HEK293 (cell line): ENCODE results near the gene ITGA11.

Experiments used
- CTCF ChIA-PET: fragments of 350-600 bp; formaldehyde crosslinking; extraction: SDS; loops from one replicate; lab custom pipeline; 2021; ENCODE audit warnings: antibody characterized with exemption; lab: Yijun Ruan, JAX
- POLR2A ChIA-PET: fragments of 300-600 bp; formaldehyde crosslinking; extraction: SDS; loops from one replicate; lab custom pipeline; 2020; ENCODE audit warnings: antibody characterized with exemption, inconsistent platforms; lab: Yijun Ruan, JAX
- H3K27ac ChIP-seq: fragments of 200-500 bp; sonication (Bioruptor generic); 2 replicates; pipeline ENCODE4 v1.5.1; 2014; ENCODE audit warnings: low read depth, low read length, control low read depth, inconsistent platforms; ENCODE audit errors: extremely low read depth
- H3K36me3 ChIP-seq, 2 experiments: fragments of 200-500 bp in 1 of 2; sonication (Bioruptor generic) in 1 of 2; 1 replicate in 1 of 2; 2 replicates in 1 of 2; pipeline ENCODE4 v1.5.1; 2014 to 2017; ENCODE audit warnings: inconsistent platforms in 2 of 2, low read length in 2 of 2; ENCODE audit not compliant: control insufficient read depth in 2 of 2, insufficient read depth in 1 of 2
- H3K4me1 ChIP-seq: fragments of 200-500 bp; sonication (Bioruptor generic); 2 replicates; pipeline ENCODE4 v1.5.1; 2014; ENCODE audit warnings: mild to moderate bottlenecking, low read length, inconsistent platforms; ENCODE audit not compliant: control insufficient read depth, insufficient read depth
- H3K4me3 ChIP-seq: 2 replicates; pipeline ENCODE4 v1.5.1; 2011; ENCODE audit warnings: low read depth, mild to moderate bottlenecking, control low read depth, low read length, moderate library complexity
- H3K9me3 ChIP-seq: fragments of 200-500 bp; sonication (Bioruptor generic); 2 replicates; pipeline ENCODE4 v1.5.1; 2014; ENCODE audit warnings: low read depth, low read length, inconsistent platforms; ENCODE audit not compliant: control insufficient read depth, insufficient read depth
- EGR2 ChIP-seq: fragments of 450-650 bp; formaldehyde crosslinking; IDR thresholded peaks from 2 replicates; pipeline ENCODE4 v1.5.1; 2016; ENCODE audit warnings: low read depth, missing biosample characterization, missing genetic modification characterization
- GLIS2 ChIP-seq: fragments of 450-650 bp; formaldehyde crosslinking; IDR thresholded peaks from 2 replicates; pipeline ENCODE4 v1.5.1; 2016; ENCODE audit warnings: missing biosample characterization, missing genetic modification characterization
- KLF1 ChIP-seq: fragments of 450-650 bp; formaldehyde crosslinking; IDR thresholded peaks from 2 replicates; pipeline ENCODE4 v1.5.1; 2016; ENCODE audit warnings: missing biosample characterization, missing genetic modification characterization
- KLF10 ChIP-seq: fragments of 450-650 bp; IDR thresholded peaks from 2 replicates; pipeline ENCODE4 v1.5.1; 2018; ENCODE audit warnings: missing biosample characterization, mild to moderate bottlenecking, missing genetic modification characterization
- KLF9 ChIP-seq: fragments of 450-650 bp; formaldehyde crosslinking; IDR thresholded peaks from 2 replicates; pipeline ENCODE4 v1.5.1; 2016; ENCODE audit warnings: missing biosample characterization, missing genetic modification characterization, low read depth
- OVOL3 ChIP-seq: fragments of 450-650 bp; formaldehyde crosslinking; IDR thresholded peaks from 2 replicates; pipeline ENCODE4 v1.5.1; 2016; ENCODE audit warnings: missing biosample characterization, missing genetic modification characterization
- RBAK ChIP-seq: fragments of 450-650 bp; formaldehyde crosslinking; IDR thresholded peaks from 2 replicates; pipeline ENCODE4 v1.5.1; 2016; ENCODE audit warnings: missing biosample characterization, missing genetic modification characterization
- SCRT1 ChIP-seq: fragments of 450-650 bp; formaldehyde crosslinking; IDR thresholded peaks from 2 replicates; pipeline ENCODE4 v1.5.1; 2016; ENCODE audit warnings: missing biosample characterization, missing genetic modification characterization, borderline replicate concordance
- SP2 ChIP-seq: fragments of 450-650 bp; formaldehyde crosslinking; IDR thresholded peaks from 2 replicates; pipeline ENCODE4 v1.5.1; 2016; ENCODE audit warnings: missing biosample characterization, missing genetic modification characterization
- TCF7L2 ChIP-seq: IDR thresholded peaks from 2 replicates; pipeline ENCODE4 v1.6.1; 2011; ENCODE audit warnings: low read depth, mild to moderate bottlenecking, inconsistent platforms, low read length, moderate library complexity, borderline replicate concordance
- ZBTB11 ChIP-seq: fragments of 450-650 bp; formaldehyde crosslinking; conservative IDR thresholded peaks from 2 replicates; pipeline ENCODE4 v1.5.1; 2016; ENCODE audit warnings: low read depth, missing biosample characterization, missing genetic modification characterization
- ZBTB17 ChIP-seq: fragments of 450-650 bp; formaldehyde crosslinking; IDR thresholded peaks from 2 replicates; pipeline ENCODE4 v1.5.1; 2016; ENCODE audit warnings: missing biosample characterization, missing genetic modification characterization
- ZFHX2 ChIP-seq: fragments of 450-650 bp; formaldehyde crosslinking; conservative IDR thresholded peaks from 2 replicates; pipeline ENCODE4 v1.5.1; 2016; ENCODE audit warnings: missing biosample characterization, missing genetic modification characterization
- ZIC2 ChIP-seq: fragments of 450-650 bp; formaldehyde crosslinking; IDR thresholded peaks from 2 replicates; pipeline ENCODE4 v1.5.1; 2016; ENCODE audit warnings: missing biosample characterization, missing genetic modification characterization
- ZNF184 ChIP-seq: fragments of 450-650 bp; IDR thresholded peaks from 2 replicates; pipeline ENCODE4 v1.5.1; 2018; ENCODE audit warnings: missing biosample characterization, mild to moderate bottlenecking, missing genetic modification characterization
- ZNF211 ChIP-seq: fragments of 450-650 bp; formaldehyde crosslinking; IDR thresholded peaks from 2 replicates; pipeline ENCODE4 v1.5.1; 2016; ENCODE audit warnings: low read depth, missing biosample characterization, missing genetic modification characterization
- ZNF23 ChIP-seq: fragments of 450-650 bp; formaldehyde crosslinking; IDR thresholded peaks from 2 replicates; pipeline ENCODE4 v1.5.1; 2016; ENCODE audit warnings: missing biosample characterization, missing genetic modification characterization, borderline replicate concordance
- ZNF24 ChIP-seq: fragments of 450-650 bp; formaldehyde crosslinking; IDR thresholded peaks from 2 replicates; pipeline ENCODE4 v1.5.1; 2016; ENCODE audit warnings: missing biosample characterization, missing genetic modification characterization
- ZNF248 ChIP-seq: fragments of 450-650 bp; formaldehyde crosslinking; IDR thresholded peaks from 2 replicates; pipeline ENCODE4 v1.5.1; 2017; ENCODE audit warnings: missing biosample characterization, missing genetic modification characterization
- ZNF341 ChIP-seq: fragments of 450-650 bp; formaldehyde crosslinking; IDR thresholded peaks from 2 replicates; pipeline ENCODE4; 2016; ENCODE audit warnings: low read depth, missing biosample characterization, missing genetic modification characterization
- ZNF48 ChIP-seq: fragments of 450-650 bp; formaldehyde crosslinking; IDR thresholded peaks from 2 replicates; pipeline ENCODE4 v1.5.1; 2016; ENCODE audit warnings: missing biosample characterization, missing genetic modification characterization
- ZNF596 ChIP-seq: fragments of 450-650 bp; IDR thresholded peaks from 2 replicates; pipeline ENCODE4 v1.5.0; 2018; ENCODE audit warnings: missing biosample characterization, mild to moderate bottlenecking, missing genetic modification characterization, moderate library complexity
- ZNF692 ChIP-seq: fragments of 450-650 bp; formaldehyde crosslinking; IDR thresholded peaks from 2 replicates; pipeline ENCODE4 v1.5.1; 2016; ENCODE audit warnings: missing biosample characterization, missing genetic modification characterization
- ZNF707 ChIP-seq: fragments of 450-650 bp; formaldehyde crosslinking; IDR thresholded peaks from 2 replicates; pipeline ENCODE4 v1.5.1; 2016; ENCODE audit warnings: missing biosample characterization, missing genetic modification characterization
- ZNF747 ChIP-seq: fragments of 450-650 bp; formaldehyde crosslinking; IDR thresholded peaks from 2 replicates; pipeline ENCODE4 v1.5.1; 2016; ENCODE audit warnings: missing biosample characterization, missing genetic modification characterization
- ZNF76 ChIP-seq: fragments of 450-650 bp; formaldehyde crosslinking; IDR thresholded peaks from 2 replicates; pipeline ENCODE4; 2016; ENCODE audit warnings: low read depth, missing biosample characterization, missing genetic modification characterization, borderline replicate concordance
- ZSCAN16 ChIP-seq: fragments of 450-650 bp; formaldehyde crosslinking; IDR thresholded peaks from 2 replicates; pipeline ENCODE4 v1.5.1; 2016; ENCODE audit warnings: missing biosample characterization, missing genetic modification characterization
- ZSCAN4 ChIP-seq: fragments of 450-650 bp; formaldehyde crosslinking; IDR thresholded peaks from 2 replicates; pipeline ENCODE4 v1.5.1; 2017; ENCODE audit warnings: missing biosample characterization, missing genetic modification characterization

ITGA11 gene

GRCh38 chr15:68349151-68349550, 82.8 kb downstream of the ITGA11 start (continued):
- TF ChIP-seq ZSCAN4 = no peak
- TF ChIP-seq ZNF184 = no peak

GRCh38 chr15:68348606-68349005, 83.4 kb downstream of the ITGA11 start:
- H3K4me3 ChIP-seq = no peak overlapping the region
- H3K4me1 ChIP-seq = no peaks in the 10 kb centered on the region
- POLR2A ChIA-PET = no interaction called here
- TF ChIP-seq ZIC2 (tag by site-specific recombination) = no peak
- no peak for TF ChIP-seq ZNF596 (tag by site-specific recombination)
- TF ChIP-seq ZNF24 (tag by site-specific recombination) = no peak
- no peak for TF ChIP-seq OVOL3 (tag by site-specific recombination)
- no peak for TF ChIP-seq KLF10 (tag by site-specific recombination)
- TF ChIP-seq KLF9 = no peak
- TF ChIP-seq ZNF341 (tag by site-specific recombination) = no peak
- no peak for TF ChIP-seq ZNF248 (tag by site-specific recombination)
- TF ChIP-seq TCF7L2 = no peak
- TF ChIP-seq ZNF692 (tag by site-specific recombination) = no peak
- no peak for TF ChIP-seq ZNF211 (tag by site-specific recombination)
- no peak for TF ChIP-seq RBAK (tag by site-specific recombination)
- CTCF ChIA-PET = no interaction called here
- H3K9me3 ChIP-seq = no peaks in the 10 kb centered on the region
- no peaks in the 10 kb centered on the region for H3K36me3 ChIP-seq
- no peak overlapping the region for H3K27ac ChIP-seq

GRCh38 chr15:68348081-68348480, 83.9 kb downstream of the ITGA11 start:
- no peaks in the 10 kb centered on the region for H3K36me3 ChIP-seq
- H3K9me3 ChIP-seq = no peaks in the 10 kb centered on the region
- no peak overlapping the region for H3K4me3 ChIP-seq
- H3K27ac ChIP-seq = no peak overlapping the region
- TF ChIP-seq ZNF747 (tag by site-specific recombination) (no peak), KLF1 (tag by site-specific recombination) (peak; percentile 44; the same call in 1 of the 2 replicates), EGR2 (tag by site-specific recombination) (peak; percentile 31; the same call in 1 of the 2 replicates), ZFHX2 (tag by site-specific recombination) (peak; percentile 36; the same call in 1 of the 2 replicates), ZIC2 (tag by site-specific recombination) (peak; percentile 65)
- H3K4me1 ChIP-seq = no peaks in the 10 kb centered on the region
- ChIA-PET CTCF (no interaction called here), POLR2A (no interaction called here)

- no peaks in the 10 kb centered on the region for H3K9me3 ChIP-seq
- no peaks in the 10 kb centered on the region for H3K4me1 ChIP-seq
- H3K36me3 ChIP-seq = no peaks in the 10 kb centered on the region
- CTCF ChIA-PET = interaction anchor here (0.9 kb wide), 1 partner anchor 41 kb away, joined by 3 read pairs; no protein-coding TSS in a partner anchor
- POLR2A ChIA-PET = no interaction called here
- H3K4me3 ChIP-seq = no peak overlapping the region
- no peak overlapping the region for H3K27ac ChIP-seq
- TF ChIP-seq ZNF76 (tag by site-specific recombination) (no peak), ZBTB17 (tag by site-specific recombination) (no peak), ZNF341 (tag by site-specific recombination) (no peak), SP2 (tag by site-specific recombination) (no peak), ZNF48 (tag by site-specific recombination) (no peak), ZNF23 (no peak), ZBTB11 (tag by site-specific recombination) (no peak), ZSCAN16 (tag by site-specific recombination) (no peak), ZNF707 (tag by site-specific recombination) (no peak), SCRT1 (tag by site-specific recombination) (no peak), GLIS2 (tag by site-specific recombination) (no peak)
Observed at GRCh38 chr15:68347392-68347791, 84.6 kb downstream of the ITGA11 start.
